ENCODE measurements around the gene PREX1. TPM values are rescaled to one million over a fixed set of nuclear protein-coding genes. Genes with fewer than 3 reads are reported as not detected.

The PREX1 gene
- total RNA-seq, 1 donor = 14.1 TPM

- Histone ChIP-seq H3K4me3 (ENCODE audit: insufficient read depth, low read length) (no peak overlapping the region), H3K27ac (ENCODE audit: low read depth, low read length) (no peak overlapping the region), H3K27me3 (ENCODE audit: insufficient read depth, low read length) (no peaks in the 10 kb centered on the region), H3K79me2 (ENCODE audit: insufficient read depth, low read length) (no peaks in the 10 kb centered on the region), H3K9me3 (ENCODE audit: low read depth, low read length) (no peaks in the 10 kb centered on the region), H3K4me2 (ENCODE audit: insufficient read depth, low read length) (no peak overlapping the region), H2AFZ (ENCODE audit: low read length) (no peak overlapping the region), H3K36me3 (ENCODE audit: insufficient read depth, low read length) (no peaks in the 10 kb centered on the region), H3K4me1 (ENCODE audit: insufficient read depth, low read length) (peaks cover 19% of the 10 kb centered on the region), H4K20me1 (ENCODE audit: insufficient read depth, low read length) (no peaks in the 10 kb centered on the region)
- DNase-seq (ENCODE audit: insufficient read length, low spot score, missing footprints) = peak; percentile 19
- no peak for TF ChIP-seq CTCF (IDR thresholded peaks at IDR 0.05; ENCODE audit: extremely low read depth, low read depth, low read length)
Observed at GRCh38 chr20:48665785-48666184, 162.0 kb downstream of the PREX1 start.

GRCh38 chr20:48662711-48663110, 165.1 kb downstream of the PREX1 start:
- Histone ChIP-seq H3K4me2 (ENCODE audit: insufficient read depth, low read length) (no peak overlapping the region), H3K4me3 (ENCODE audit: insufficient read depth, low read length) (no peak overlapping the region), H3K36me3 (ENCODE audit: insufficient read depth, low read length) (no peaks in the 10 kb centered on the region), H3K9me3 (ENCODE audit: low read depth, low read length) (no peaks in the 10 kb centered on the region), H4K20me1 (ENCODE audit: insufficient read depth, low read length) (no peaks in the 10 kb centered on the region), H3K27me3 (ENCODE audit: insufficient read depth, low read length) (no peaks in the 10 kb centered on the region), H3K79me2 (ENCODE audit: insufficient read depth, low read length) (no peaks in the 10 kb centered on the region), H3K27ac (ENCODE audit: low read depth, low read length) (no peak overlapping the region), H3K4me1 (ENCODE audit: insufficient read depth, low read length) (peaks cover 10% of the 10 kb centered on the region), H2AFZ (ENCODE audit: low read length) (no peak overlapping the region)
- peak; percentile 63 for DNase-seq (ENCODE audit: insufficient read length, low spot score, missing footprints)
- TF ChIP-seq CTCF (IDR thresholded peaks at IDR 0.05; ENCODE audit: extremely low read depth, low read depth, low read length) = no peak

- peak overlapping the region; percentile 55 for H3K4me2 ChIP-seq (ENCODE audit: insufficient read depth, low read length)
- H3K27me3 ChIP-seq (ENCODE audit: insufficient read depth, low read length) = no peaks in the 10 kb centered on the region
- no peak overlapping the region for H3K4me3 ChIP-seq (ENCODE audit: insufficient read depth, low read length)
- peaks cover 4% of the 10 kb centered on the region for H4K20me1 ChIP-seq (ENCODE audit: insufficient read depth, low read length)
- H2AFZ ChIP-seq (ENCODE audit: low read length) = peak overlapping the region; percentile 32
- H3K4me1 ChIP-seq (ENCODE audit: insufficient read depth, low read length) = peaks cover 10% of the 10 kb centered on the region
- TF ChIP-seq CTCF (IDR thresholded peaks at IDR 0.05; ENCODE audit: extremely low read depth, low read depth, low read length) = peak; percentile 44
- H3K27ac ChIP-seq (ENCODE audit: low read depth, low read length) = no peak overlapping the region
- H3K79me2 ChIP-seq (ENCODE audit: insufficient read depth, low read length) = no peaks in the 10 kb centered on the region
- no peaks in the 10 kb centered on the region for H3K9me3 ChIP-seq (ENCODE audit: low read depth, low read length)
- DNase-seq (ENCODE audit: insufficient read length, low spot score, missing footprints) = peak; percentile 91
- H3K36me3 ChIP-seq (ENCODE audit: insufficient read depth, low read length) = no peaks in the 10 kb centered on the region
Observed at GRCh38 chr20:48661575-48662455, 166.0 kb downstream of the PREX1 start.

GRCh38 chr20:48660788-48661187, 167.0 kb downstream of the PREX1 start:
- Histone ChIP-seq H3K79me2 (ENCODE audit: insufficient read depth, low read length) (no peaks in the 10 kb centered on the region), H2AFZ (ENCODE audit: low read length) (no peak overlapping the region), H3K4me2 (ENCODE audit: insufficient read depth, low read length) (no peak overlapping the region), H3K4me3 (ENCODE audit: insufficient read depth, low read length) (no peak overlapping the region), H3K9me3 (ENCODE audit: low read depth, low read length) (no peaks in the 10 kb centered on the region), H3K27ac (ENCODE audit: low read depth, low read length) (no peak overlapping the region), H3K27me3 (ENCODE audit: insufficient read depth, low read length) (no peaks in the 10 kb centered on the region), H3K4me1 (ENCODE audit: insufficient read depth, low read length) (peaks cover 10% of the 10 kb centered on the region), H3K36me3 (ENCODE audit: insufficient read depth, low read length) (no peaks in the 10 kb centered on the region), H4K20me1 (ENCODE audit: insufficient read depth, low read length) (peaks cover 4% of the 10 kb centered on the region)
- peak; percentile 1 for DNase-seq (ENCODE audit: insufficient read length, low spot score, missing footprints)
- TF ChIP-seq CTCF (IDR thresholded peaks at IDR 0.05; ENCODE audit: extremely low read depth, low read depth, low read length) = no peak

Measured in osteoblast (primary cell).